Measurements from ENCODE around the gene GRXCR2. TPM values are rescaled to one million over a fixed set of nuclear protein-coding genes. Genes with fewer than 3 reads are reported as not detected.
"Not testable (repeated sequence)": the region's sequence is repeated elsewhere in the genome, so short reads cannot be mapped to it uniquely, and the experiment has no call there.

Gene GRXCR2
- polyA plus RNA-seq, 4 donors: not detected

- DNase-seq (ENCODE audit: low read depth in 4 of 4, low spot score in 3 of 4): no peak
Measured at GRCh38 chr5:145840458-145841132, 32.2 kb downstream of the GRXCR2 start.

DNA sequence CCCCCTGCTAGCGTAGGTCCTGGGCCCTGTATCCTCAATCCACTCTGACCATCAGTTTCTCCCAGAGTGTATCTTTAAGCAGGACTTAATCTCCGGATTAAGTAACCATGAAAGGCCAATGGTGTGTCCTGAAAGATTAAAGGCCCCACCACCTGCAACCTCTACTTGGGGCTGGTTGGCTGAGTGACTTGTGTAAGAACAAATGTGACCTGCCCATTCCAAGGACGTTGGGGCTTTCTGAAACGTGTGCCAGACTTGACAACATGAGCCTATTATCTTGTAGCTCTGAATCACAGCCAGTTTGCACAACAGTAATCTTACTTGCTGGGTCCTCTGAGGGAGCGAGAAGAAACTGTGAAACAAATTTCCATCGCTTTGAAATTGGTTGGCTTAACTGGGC lies 34.5 kb downstream of the GRXCR2 start:
- no peak for DNase-seq (ENCODE audit: low read depth in 4 of 4, low spot score in 3 of 4)

DNA sequence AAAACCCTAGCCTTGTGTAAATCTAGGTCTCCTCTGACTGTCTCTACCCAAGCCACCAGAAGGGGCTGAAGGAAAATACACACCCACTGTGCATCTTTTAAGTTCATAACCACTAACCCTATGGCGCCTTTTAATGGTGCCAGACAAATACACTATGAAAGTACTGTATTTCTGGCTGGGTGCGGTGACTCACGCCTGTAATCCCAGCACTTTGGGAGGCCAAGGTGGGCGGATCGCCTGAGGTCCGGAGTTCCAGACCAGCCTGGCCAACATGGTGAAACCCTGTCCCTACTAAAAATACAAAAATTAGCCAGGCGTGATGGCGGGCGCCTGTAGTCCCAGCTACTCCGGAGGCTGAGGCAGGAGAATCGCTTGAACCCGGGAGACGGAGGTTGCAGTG lies 36.6 kb downstream of the GRXCR2 start:
- DNase-seq (ENCODE audit: low read depth in 4 of 4, low spot score in 3 of 4): not testable (repeated sequence)

DNA sequence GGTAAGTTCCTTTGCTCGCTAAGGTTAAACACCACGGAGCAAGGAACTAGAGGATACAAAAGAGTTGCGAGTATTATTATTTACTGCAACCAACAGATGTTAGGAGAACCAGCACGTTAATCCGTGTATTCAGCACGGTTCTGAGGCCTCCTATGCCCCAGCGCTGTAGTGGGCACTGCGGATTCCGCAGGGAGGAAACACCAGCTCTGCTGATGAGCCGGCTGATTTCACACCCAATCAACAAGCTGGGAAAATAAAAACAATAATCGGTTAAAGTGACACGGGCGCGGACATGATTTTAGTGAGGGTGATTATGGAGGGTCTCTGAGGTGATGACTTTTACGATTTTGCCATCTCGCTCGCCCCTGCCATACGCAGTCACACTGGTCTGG lies 37.0 kb downstream of the GRXCR2 start:
- no peak for DNase-seq (ENCODE audit: low read depth in 4 of 4, low spot score in 3 of 4)

DNA sequence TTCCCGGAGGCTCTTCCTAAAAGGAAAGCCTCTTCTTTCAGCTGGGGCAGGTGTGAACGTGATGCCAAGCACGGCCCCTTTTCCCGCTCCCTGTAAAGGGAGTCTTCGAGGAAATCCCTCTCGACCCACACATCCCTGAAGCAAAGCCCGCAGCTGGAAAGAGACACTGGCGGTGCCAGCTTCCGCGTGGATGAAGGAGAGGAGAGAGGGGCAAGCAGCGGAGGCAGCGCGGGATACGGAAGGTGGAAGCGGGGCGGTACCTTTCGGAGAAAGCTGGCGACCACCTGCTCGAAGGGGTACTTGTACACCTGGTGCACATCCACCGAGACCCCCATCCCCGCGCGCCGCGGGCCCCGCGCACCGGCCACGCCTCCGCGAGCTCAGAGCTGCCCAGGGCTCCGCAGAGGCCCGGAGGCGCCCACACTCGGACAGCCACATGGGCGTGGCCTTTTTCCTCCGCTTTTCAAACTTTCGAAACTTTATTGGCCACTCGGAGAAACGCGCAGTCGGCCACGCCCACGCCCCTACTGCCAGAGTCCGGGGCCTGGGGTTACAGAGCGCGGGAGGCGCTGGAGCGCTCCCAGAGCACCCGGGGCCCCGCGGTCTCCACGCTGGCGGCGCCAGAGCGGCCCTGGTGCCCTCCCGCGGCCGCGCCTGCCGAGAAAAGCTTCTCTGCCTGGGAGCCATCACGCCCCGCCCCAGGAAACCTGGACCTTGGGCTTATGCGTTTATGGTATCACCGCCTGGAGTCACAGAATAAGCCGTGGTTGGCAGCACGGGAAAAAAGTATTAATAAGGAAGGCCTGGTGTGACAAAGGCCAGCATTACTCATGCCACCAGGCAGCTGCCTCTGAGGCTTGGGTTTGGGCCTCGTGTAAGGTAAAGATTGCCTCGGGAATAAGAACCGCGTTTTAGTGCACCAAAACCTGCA lies 37.6 kb downstream of the GRXCR2 start, which contains the start of gene PRELID2:
PRELID2 (minus strand) TSS at position 426 of the 931 bp plus-strand sequence; CDS start at position 335, 91 bp downstream.
- peak; percentile 77 to 89 (median 84) for DNase-seq (ENCODE audit: low read depth in 4 of 4, low spot score in 3 of 4)

DNA sequence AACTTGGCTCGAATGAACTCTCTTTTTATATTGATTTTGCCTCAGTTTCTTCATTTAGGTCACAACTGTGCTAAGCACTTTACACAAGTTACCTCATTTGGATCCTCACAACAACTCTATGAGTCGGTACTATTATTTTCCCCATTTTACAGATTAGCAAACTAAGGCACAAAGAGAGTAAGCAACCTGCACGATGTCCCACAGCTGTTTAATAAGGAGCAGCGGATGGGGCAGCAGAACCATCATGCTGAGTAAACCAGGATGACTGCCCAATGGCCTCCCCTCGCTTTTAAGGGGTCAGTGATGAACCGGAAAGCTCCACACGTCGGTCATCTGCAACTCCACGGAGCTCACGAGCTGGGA lies 38.3 kb downstream of the GRXCR2 start:
- no peak for DNase-seq (ENCODE audit: low read depth in 4 of 4, low spot score in 3 of 4)

DNA sequence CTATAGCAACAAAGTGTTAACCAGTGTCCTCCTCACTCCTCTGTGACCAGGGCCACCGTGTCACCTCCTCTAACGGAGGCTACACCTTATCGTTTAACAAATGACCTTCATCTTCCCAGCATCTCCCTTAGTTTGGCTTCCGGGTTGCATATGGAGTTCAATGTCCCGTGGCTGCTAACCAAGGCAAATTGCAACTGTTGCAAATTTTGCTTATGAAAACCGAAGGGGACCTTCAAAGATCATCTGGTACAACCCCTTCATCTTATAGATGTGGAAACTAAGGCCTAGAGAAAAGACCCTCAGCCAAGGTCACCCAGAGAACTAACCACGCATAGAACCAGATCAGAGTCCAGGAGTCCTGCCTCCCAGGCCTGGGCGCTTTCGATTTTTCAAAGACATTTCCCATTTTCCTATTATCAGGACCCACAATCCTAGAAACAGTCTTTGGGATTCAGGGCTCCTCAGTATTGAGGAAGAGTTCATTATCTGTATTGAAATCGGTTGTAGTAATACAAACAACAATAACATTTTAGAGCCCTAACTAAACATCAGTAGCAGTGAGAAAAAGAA lies 39.1 kb downstream of the GRXCR2 start:
- no peak for DNase-seq (ENCODE audit: low read depth in 4 of 4, low spot score in 3 of 4)

GRCh38 chr5:145830594-145830993 lies 42.2 kb downstream of the GRXCR2 start:
- DNase-seq (ENCODE audit: low read depth in 4 of 4, low spot score in 3 of 4): no peak

DNA sequence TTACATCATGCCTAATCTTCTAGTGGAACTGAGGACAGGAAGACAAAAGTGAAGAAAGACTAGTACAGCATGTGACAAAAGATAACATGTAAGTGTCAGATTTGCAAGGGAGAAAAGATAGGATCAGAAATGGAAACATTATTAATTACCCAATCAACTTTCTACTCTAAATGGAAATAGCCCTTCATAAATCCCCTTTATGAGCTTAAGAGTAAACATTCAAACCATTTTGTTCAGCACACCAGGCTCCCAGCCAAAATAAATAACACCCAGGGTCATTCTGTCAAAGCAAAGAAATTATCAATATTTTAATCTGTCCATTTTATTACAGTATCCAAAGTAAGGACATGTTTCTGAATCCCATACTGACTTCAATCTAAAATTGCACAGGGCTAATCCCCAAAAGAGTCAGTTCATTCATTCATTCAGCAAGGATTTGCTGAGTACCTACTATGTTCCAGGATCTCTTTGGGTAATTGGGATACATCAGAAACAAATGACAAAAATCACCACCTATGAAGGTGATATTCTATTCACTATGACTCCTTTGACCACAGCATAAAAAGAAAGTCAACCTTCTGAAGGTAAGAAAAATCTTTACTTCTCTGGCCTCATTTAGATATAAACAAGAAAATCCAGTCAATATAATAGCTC lies 43.0 kb downstream of the GRXCR2 start:
- no peak for DNase-seq (ENCODE audit: low read depth in 4 of 4, low spot score in 3 of 4)

GRCh38 chr5:145826895-145827674 lies 45.7 kb downstream of the GRXCR2 start:
- no peak for DNase-seq (ENCODE audit: low read depth in 4 of 4, low spot score in 3 of 4)

DNA sequence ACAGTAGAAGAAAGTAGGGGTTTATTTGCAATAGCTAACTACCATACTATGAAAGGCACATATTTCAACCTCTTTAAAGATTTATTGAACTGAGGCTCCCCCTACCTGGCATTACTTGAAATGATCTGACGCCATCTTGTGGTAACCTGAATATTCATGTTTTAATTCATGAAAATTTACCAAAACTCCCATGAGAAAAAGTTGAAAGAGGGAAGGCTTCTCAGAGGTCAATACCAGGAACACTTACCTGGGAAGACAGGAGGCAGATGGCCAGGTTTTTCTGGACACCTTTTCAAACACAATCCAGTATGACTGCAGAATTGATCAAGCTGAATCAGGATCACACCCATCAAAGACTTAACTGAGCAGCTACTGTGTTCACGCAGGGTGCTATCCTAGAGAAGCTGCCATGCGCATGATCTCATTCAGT lies 47.0 kb downstream of the GRXCR2 start:
- peak in 1 of 4 donors; percentile 32 for DNase-seq (ENCODE audit: low read depth in 4 of 4, low spot score in 3 of 4)

GRCh38 chr5:145824040-145824439 lies 48.8 kb downstream of the GRXCR2 start:
- no peak for DNase-seq (ENCODE audit: low read depth in 4 of 4, low spot score in 3 of 4)

GRCh38 chr5:145818604-145819003 lies 54.2 kb downstream of the GRXCR2 start:
- DNase-seq (ENCODE audit: low read depth in 4 of 4, low spot score in 3 of 4): no peak

DNA sequence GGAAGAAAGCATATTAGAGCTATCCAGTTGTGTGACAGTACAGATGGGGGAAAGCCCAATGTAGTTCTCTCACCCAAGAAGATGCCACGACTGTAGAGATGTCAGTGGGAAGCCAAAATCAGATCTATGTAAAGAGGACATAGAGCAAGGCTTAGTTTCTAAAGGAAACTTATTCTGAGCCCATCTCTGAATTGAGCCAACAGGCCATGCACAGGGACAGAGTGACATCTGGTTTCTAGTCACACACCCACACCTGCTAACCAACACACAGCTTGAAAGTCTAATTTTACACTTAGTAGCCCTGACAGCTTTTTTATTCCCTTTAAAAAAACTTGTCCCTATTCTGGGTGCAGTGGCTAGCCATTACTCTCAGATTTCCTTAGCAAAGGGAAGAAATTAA lies 59.9 kb downstream of the GRXCR2 start:
- no peak for DNase-seq (ENCODE audit: low read depth in 4 of 4, low spot score in 3 of 4)

- DNase-seq (ENCODE audit: low read depth in 4 of 4, low spot score in 3 of 4): no peak
Measured at GRCh38 chr5:145811834-145812625, 60.8 kb downstream of the GRXCR2 start.

All from right renal pelvis (tissue), 4 donors.